Uterus (tissue), 4 donors: ENCODE results near the gene GMDS. TPM values are rescaled to one million over a fixed set of nuclear protein-coding genes. Genes with fewer than 3 reads are reported as not detected.

Experiments
- DNase-seq, 2 donors: peaks; one replicate each; pipeline ENCODE4 v3.0.0-alpha.2; 2019 to 2020
- H3K27ac ChIP-seq, 2 donors: fragments of 200-600 bp; sonication (generic); 1 replicate in 1 of 2; 2 replicates in 1 of 2; pipeline ENCODE4 v1.5.1; 2016 to 2018
- H3K27me3 ChIP-seq, 2 donors: fragments of 200-600 bp; sonication (generic); one replicate each; pipeline ENCODE4 v1.5.1; 2018 to 2019; ENCODE audit warnings: control low read depth in 1 of 2
- H3K36me3 ChIP-seq, 2 donors: fragments of 200-600 bp; sonication (generic); one replicate each; pipeline ENCODE4 v1.5.1; 2019; ENCODE audit warnings: control low read depth in 1 of 2
- H3K4me1 ChIP-seq, 2 donors: fragments of 200-600 bp; sonication (generic); one replicate each; pipeline ENCODE4 v1.5.1; 2018 to 2019; ENCODE audit warnings: control low read depth in 1 of 2
- H3K4me3 ChIP-seq, 2 donors: fragments of 200-600 bp; sonication (generic); 1 replicate in 1 of 2; 2 replicates in 1 of 2; pipeline ENCODE4 v1.5.1; 2018 to 2019; ENCODE audit warnings: mild to moderate bottlenecking in 1 of 2
- H3K9me3 ChIP-seq, 2 donors: fragments of 200-600 bp; sonication (generic); one replicate each; pipeline ENCODE4 v1.5.1; 2019; ENCODE audit warnings: control low read depth in 1 of 2
- POLR2A ChIP-seq, 2 donors: fragments of 450-650 bp; IDR thresholded peaks; one replicate each; pipeline ENCODE4 v1.6.1; 2016; ENCODE audit warnings: antibody characterized with exemption in 2 of 2, mild to moderate bottlenecking in 1 of 2, moderate library complexity in 1 of 2
- intact Hi-C: fragments of 100-400 bp; cut with DNase I; formaldehyde crosslinking; loops from one replicate; pipeline ENCODE4 v1.15.1; 2023; ENCODE audit warnings: low total_unique reads
- total RNA-seq, 4 donors: library from RNA; depleted of rRNA in 3 of 4; stranded (reverse); fragments of >200 nt in 3 of 4; gene quantifications; one replicate each; pipeline versions ENCODE4 v1.1.0 to v1.2.4, GENCODE V29; 2014 to 2023
- TF ChIP-seq, protein P1 (sequence below), 4 experiments: fragments of 200-600 bp in 2 of 4; fragments of 450-650 bp in 2 of 4; sonication (generic) in 2 of 4; IDR thresholded peaks; one replicate each; pipeline ENCODE4 v1.5.1; 2016 to 2019; ENCODE audit warnings: antibody characterized with exemption in 4 of 4, mild to moderate bottlenecking in 2 of 4, moderate library complexity in 1 of 4
- donor health status: DM: yes; HTN: yes; CAD: no.

GMDS gene
- total RNA-seq, 4 donors from 2014 or later, result 5.3 to 17.4 (median 12.9) TPM

- peaks cover 23 to 50% of the 10 kb centered on the region in 2 donors for H3K27me3 ChIP-seq
- DNase-seq, result no peak
- intact Hi-C loops, result no loop called here
- H3K4me1 ChIP-seq, result peaks cover 0 to 3% of the 10 kb centered on the region in 2 donors
- H3K9me3 ChIP-seq, result no peaks in the 10 kb centered on the region
- TF ChIP-seq, protein P1, sequence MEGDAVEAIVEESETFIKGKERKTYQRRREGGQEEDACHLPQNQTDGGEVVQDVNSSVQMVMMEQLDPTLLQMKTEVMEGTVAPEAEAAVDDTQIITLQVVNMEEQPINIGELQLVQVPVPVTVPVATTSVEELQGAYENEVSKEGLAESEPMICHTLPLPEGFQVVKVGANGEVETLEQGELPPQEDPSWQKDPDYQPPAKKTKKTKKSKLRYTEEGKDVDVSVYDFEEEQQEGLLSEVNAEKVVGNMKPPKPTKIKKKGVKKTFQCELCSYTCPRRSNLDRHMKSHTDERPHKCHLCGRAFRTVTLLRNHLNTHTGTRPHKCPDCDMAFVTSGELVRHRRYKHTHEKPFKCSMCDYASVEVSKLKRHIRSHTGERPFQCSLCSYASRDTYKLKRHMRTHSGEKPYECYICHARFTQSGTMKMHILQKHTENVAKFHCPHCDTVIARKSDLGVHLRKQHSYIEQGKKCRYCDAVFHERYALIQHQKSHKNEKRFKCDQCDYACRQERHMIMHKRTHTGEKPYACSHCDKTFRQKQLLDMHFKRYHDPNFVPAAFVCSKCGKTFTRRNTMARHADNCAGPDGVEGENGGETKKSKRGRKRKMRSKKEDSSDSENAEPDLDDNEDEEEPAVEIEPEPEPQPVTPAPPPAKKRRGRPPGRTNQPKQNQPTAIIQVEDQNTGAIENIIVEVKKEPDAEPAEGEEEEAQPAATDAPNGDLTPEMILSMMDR (IDR thresholded peaks at IDR 0.05), result no peak
- no peaks in the 10 kb centered on the region for H3K36me3 ChIP-seq
- H3K4me3 ChIP-seq, result no peak overlapping the region
- H3K27ac ChIP-seq, result no peak overlapping the region
These were observed 628.5 kb downstream of the GMDS start for GRCh38 chr6:1616701-1617463.

GRCh38 chr6:1615853-1616420 lies 629.5 kb downstream of the GMDS start:
- Histone ChIP-seq H3K27me3 (peaks cover 24 to 49% of the 10 kb centered on the region in 2 donors), H3K4me1 (peaks cover 0 to 6% of the 10 kb centered on the region in 2 donors), H3K9me3 (no peaks in the 10 kb centered on the region), H3K36me3 (no peaks in the 10 kb centered on the region), H3K4me3 (no peak overlapping the region), H3K27ac (no peak overlapping the region)
- TF ChIP-seq, protein P1 (IDR thresholded peaks at IDR 0.05), result no peak
- no peak for TF ChIP-seq POLR2A (IDR thresholded peaks at IDR 0.05)
- intact Hi-C loops, result no loop called here
- no peak for DNase-seq

DNA sequence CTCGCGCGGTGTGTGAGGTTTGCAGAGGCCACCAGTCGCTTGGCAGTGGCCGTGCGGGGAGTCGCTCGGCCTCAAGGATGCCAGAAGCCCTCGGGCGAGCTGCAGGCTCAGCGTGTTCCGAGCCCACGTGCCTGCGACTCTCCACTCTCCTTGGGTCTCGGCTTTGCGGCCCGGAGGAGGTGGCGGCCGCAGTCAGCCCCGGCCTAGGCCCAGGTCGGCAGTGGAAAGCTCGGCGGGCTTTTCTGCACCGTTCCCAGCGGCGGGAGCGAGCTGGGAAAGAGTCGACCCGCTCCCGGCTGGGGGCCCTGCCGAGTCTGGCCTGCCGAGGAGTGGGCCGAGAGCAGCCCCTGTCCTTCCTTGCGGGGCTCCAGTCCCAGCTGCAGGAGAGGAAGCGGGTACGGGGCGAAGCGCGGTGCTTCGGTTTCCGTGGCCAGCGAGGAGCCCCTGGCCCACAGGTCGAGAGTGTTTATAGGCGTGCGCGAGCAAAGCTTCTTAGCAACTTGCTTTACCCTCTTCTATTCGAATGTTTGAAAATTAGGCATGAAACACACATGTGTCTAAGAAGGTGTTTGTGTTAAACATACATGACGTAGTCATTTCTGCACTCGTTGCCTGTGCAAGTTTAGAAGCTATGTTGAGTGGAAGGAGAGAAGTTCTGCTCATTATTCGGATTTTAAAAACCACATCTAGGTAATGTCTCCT lies 630.1 kb downstream of the GMDS start:
- Histone ChIP-seq H3K36me3 (no peaks in the 10 kb centered on the region), H3K4me3 (no peak overlapping the region), H3K27ac (no peak overlapping the region), H3K27me3 (peaks cover 24 to 43% of the 10 kb centered on the region in 2 donors), H3K4me1 (peaks cover 0 to 6% of the 10 kb centered on the region in 2 donors), H3K9me3 (no peaks in the 10 kb centered on the region)
- intact Hi-C loops, result no loop called here
- TF ChIP-seq, protein P1 (IDR thresholded peaks at IDR 0.05), result no peak
- no peak for TF ChIP-seq POLR2A (IDR thresholded peaks at IDR 0.05)
- DNase-seq, result no peak

GRCh38 chr6:1614448-1615150 lies 630.8 kb downstream of the GMDS start:
- H3K9me3 ChIP-seq, result no peaks in the 10 kb centered on the region
- intact Hi-C loops, result no loop called here
- H3K27ac ChIP-seq, result peak overlapping the region; percentile 29 to 89
- peaks cover 24 to 39% of the 10 kb centered on the region in 2 donors for H3K27me3 ChIP-seq
- H3K4me1 ChIP-seq, result peaks cover 0 to 6% of the 10 kb centered on the region in 2 donors
- TF ChIP-seq, protein P1 (IDR thresholded peaks at IDR 0.05), result no peak
- DNase-seq, result no peak
- H3K4me3 ChIP-seq, result peak overlapping the region in 1 of 2 donors; percentile 12
- no peaks in the 10 kb centered on the region for H3K36me3 ChIP-seq
